ENCODE measurements around the gene CDKL1. TPM values are rescaled to one million over a fixed set of nuclear protein-coding genes. Genes with fewer than 3 reads are reported as not detected.

The CDKL1 gene
- total RNA-seq, 1 donor = 4.6 TPM

GRCh38 chr14:50354527-50354926 lies 42.2 kb downstream of the CDKL1 start:
- peaks cover 3% of the 10 kb centered on the region for H3K4me1 ChIP-seq (ENCODE audit: insufficient read depth, low read length)
- no peak overlapping the region for H3K4me3 ChIP-seq (ENCODE audit: low read length)
- H3K27me3 ChIP-seq (ENCODE audit: insufficient read depth, low read length) = no peaks in the 10 kb centered on the region
- H3K9me3 ChIP-seq (ENCODE audit: low read depth, low read length) = no peaks in the 10 kb centered on the region

- Histone ChIP-seq H3K4me1 (ENCODE audit: insufficient read depth, low read length) (peaks cover 3% of the 10 kb centered on the region), H3K4me3 (ENCODE audit: low read length) (no peak overlapping the region), H3K9me3 (ENCODE audit: low read depth, low read length) (no peaks in the 10 kb centered on the region), H3K27me3 (ENCODE audit: insufficient read depth, low read length) (no peaks in the 10 kb centered on the region)
Observed at GRCh38 chr14:50353126-50353525, 43.6 kb downstream of the CDKL1 start.

- H3K27me3 ChIP-seq (ENCODE audit: insufficient read depth, low read length) = no peaks in the 10 kb centered on the region
- H3K9me3 ChIP-seq (ENCODE audit: low read depth, low read length) = no peaks in the 10 kb centered on the region
- H3K4me3 ChIP-seq (ENCODE audit: low read length) = no peak overlapping the region
- H3K4me1 ChIP-seq (ENCODE audit: insufficient read depth, low read length) = peaks cover 3% of the 10 kb centered on the region
Observed at GRCh38 chr14:50352584-50352983, 44.1 kb downstream of the CDKL1 start.

GRCh38 chr14:50350975-50351374 lies 45.7 kb downstream of the CDKL1 start:
- Histone ChIP-seq H3K4me3 (ENCODE audit: low read length) (no peak overlapping the region), H3K9me3 (ENCODE audit: low read depth, low read length) (no peaks in the 10 kb centered on the region), H3K4me1 (ENCODE audit: insufficient read depth, low read length) (peaks cover 3% of the 10 kb centered on the region), H3K27me3 (ENCODE audit: insufficient read depth, low read length) (no peaks in the 10 kb centered on the region)

GRCh38 chr14:50348933-50349332 lies 47.7 kb downstream of the CDKL1 start:
- H3K4me1 ChIP-seq (ENCODE audit: insufficient read depth, low read length) = peaks cover 3% of the 10 kb centered on the region
- H3K27me3 ChIP-seq (ENCODE audit: insufficient read depth, low read length) = no peaks in the 10 kb centered on the region
- H3K9me3 ChIP-seq (ENCODE audit: low read depth, low read length) = no peaks in the 10 kb centered on the region
- no peak overlapping the region for H3K4me3 ChIP-seq (ENCODE audit: low read length)

GRCh38 chr14:50347521-50347920 lies 49.2 kb downstream of the CDKL1 start:
- H3K9me3 ChIP-seq (ENCODE audit: low read depth, low read length) = no peaks in the 10 kb centered on the region
- H3K27me3 ChIP-seq (ENCODE audit: insufficient read depth, low read length) = no peaks in the 10 kb centered on the region
- H3K4me1 ChIP-seq (ENCODE audit: insufficient read depth, low read length) = peaks cover 5% of the 10 kb centered on the region
- no peak overlapping the region for H3K4me3 ChIP-seq (ENCODE audit: low read length)

GRCh38 chr14:50345846-50346422 lies 50.7 kb downstream of the CDKL1 start:
- H3K4me1 ChIP-seq (ENCODE audit: insufficient read depth, low read length) = peaks cover 4% of the 10 kb centered on the region
- H3K4me3 ChIP-seq (ENCODE audit: low read length) = no peak overlapping the region
- no peaks in the 10 kb centered on the region for H3K9me3 ChIP-seq (ENCODE audit: low read depth, low read length)
- no peaks in the 10 kb centered on the region for H3K27me3 ChIP-seq (ENCODE audit: insufficient read depth, low read length)

- Histone ChIP-seq H3K27me3 (ENCODE audit: insufficient read depth, low read length) (no peaks in the 10 kb centered on the region), H3K4me3 (ENCODE audit: low read length) (no peak overlapping the region), H3K9me3 (ENCODE audit: low read depth, low read length) (no peaks in the 10 kb centered on the region), H3K4me1 (ENCODE audit: insufficient read depth, low read length) (peaks cover 4% of the 10 kb centered on the region)
Observed at GRCh38 chr14:50344876-50345563, 51.7 kb downstream of the CDKL1 start.

- Histone ChIP-seq H3K9me3 (ENCODE audit: low read depth, low read length) (no peaks in the 10 kb centered on the region), H3K4me3 (ENCODE audit: low read length) (no peak overlapping the region), H3K27me3 (ENCODE audit: insufficient read depth, low read length) (no peaks in the 10 kb centered on the region), H3K4me1 (ENCODE audit: insufficient read depth, low read length) (peaks cover 4% of the 10 kb centered on the region)
Observed at GRCh38 chr14:50344116-50344775, 52.4 kb downstream of the CDKL1 start.

GRCh38 chr14:50343434-50343833 lies 53.2 kb downstream of the CDKL1 start:
- Histone ChIP-seq H3K4me1 (ENCODE audit: insufficient read depth, low read length) (peaks cover 4% of the 10 kb centered on the region), H3K27me3 (ENCODE audit: insufficient read depth, low read length) (no peaks in the 10 kb centered on the region), H3K9me3 (ENCODE audit: low read depth, low read length) (no peaks in the 10 kb centered on the region), H3K4me3 (ENCODE audit: low read length) (no peak overlapping the region)

GRCh38 chr14:50342221-50343078 lies 54.2 kb downstream of the CDKL1 start:
- H3K4me1 ChIP-seq (ENCODE audit: insufficient read depth, low read length) = peaks cover 4% of the 10 kb centered on the region
- H3K9me3 ChIP-seq (ENCODE audit: low read depth, low read length) = no peaks in the 10 kb centered on the region
- no peak overlapping the region for H3K4me3 ChIP-seq (ENCODE audit: low read length)
- H3K27me3 ChIP-seq (ENCODE audit: insufficient read depth, low read length) = no peaks in the 10 kb centered on the region

- Histone ChIP-seq H3K4me1 (ENCODE audit: insufficient read depth, low read length) (peaks cover 9% of the 10 kb centered on the region), H3K9me3 (ENCODE audit: low read depth, low read length) (no peaks in the 10 kb centered on the region), H3K27me3 (ENCODE audit: insufficient read depth, low read length) (no peaks in the 10 kb centered on the region), H3K4me3 (ENCODE audit: low read length) (no peak overlapping the region)
Observed at GRCh38 chr14:50340963-50341362, 55.7 kb downstream of the CDKL1 start.

GRCh38 chr14:50340045-50340444 lies 56.6 kb downstream of the CDKL1 start:
- H3K4me3 ChIP-seq (ENCODE audit: low read length) = no peak overlapping the region

GRCh38 chr14:50339178-50339804 lies 57.4 kb downstream of the CDKL1 start:
- no peaks in the 10 kb centered on the region for H3K27me3 ChIP-seq (ENCODE audit: insufficient read depth, low read length)
- H3K9me3 ChIP-seq (ENCODE audit: low read depth, low read length) = no peaks in the 10 kb centered on the region
- H3K4me1 ChIP-seq (ENCODE audit: insufficient read depth, low read length) = peaks cover 11% of the 10 kb centered on the region
- H3K4me3 ChIP-seq (ENCODE audit: low read length) = no peak overlapping the region

More at GRCh38 chr14:50340045-50340444, 56.6 kb downstream of the CDKL1 start:
- no peaks in the 10 kb centered on the region for H3K9me3 ChIP-seq (ENCODE audit: low read depth, low read length)
- H3K27me3 ChIP-seq (ENCODE audit: insufficient read depth, low read length) = no peaks in the 10 kb centered on the region
- H3K4me1 ChIP-seq (ENCODE audit: insufficient read depth, low read length) = peaks cover 11% of the 10 kb centered on the region
